HG03025 (cell line): ENCODE results near the gene ITGA11.

Experiments
- ATAC-seq: cut with Tn5 transposase; IDR thresholded peaks from one replicate; pipeline ENCODE4 v1.9.1; 2021; ENCODE audit warnings: mild to moderate bottlenecking, moderate library complexity; ENCODE audit not compliant: unreplicated experiment, low FRiP score

The ITGA11 gene

DNA sequence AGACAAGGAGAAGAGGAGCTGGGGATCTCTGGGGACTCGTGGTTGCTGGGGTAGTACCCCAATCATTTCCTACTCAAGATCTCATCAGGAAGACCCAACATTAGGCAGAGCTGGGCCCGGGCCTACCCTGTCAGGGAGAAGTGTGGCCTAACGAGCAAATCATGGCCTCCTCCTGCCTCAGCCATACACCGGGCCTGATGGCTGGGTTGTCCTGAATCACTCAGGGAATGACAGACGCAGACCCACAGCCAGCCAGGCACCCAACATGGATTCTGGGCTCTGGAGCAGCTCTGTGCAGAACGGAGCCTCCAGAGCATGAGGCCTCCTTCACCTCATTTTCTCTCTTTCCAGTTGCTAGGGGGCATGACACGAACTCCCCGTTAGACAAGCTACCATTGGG, 19.7 kb downstream of the ITGA11 start:
- no peak for ATAC-seq

GRCh38 chr15:68411735-68412134, 20.2 kb downstream of the ITGA11 start:
- no peak for ATAC-seq

- no peak for ATAC-seq
These were observed 20.7 kb downstream of the ITGA11 start for GRCh38 chr15:68411343-68411675.

DNA sequence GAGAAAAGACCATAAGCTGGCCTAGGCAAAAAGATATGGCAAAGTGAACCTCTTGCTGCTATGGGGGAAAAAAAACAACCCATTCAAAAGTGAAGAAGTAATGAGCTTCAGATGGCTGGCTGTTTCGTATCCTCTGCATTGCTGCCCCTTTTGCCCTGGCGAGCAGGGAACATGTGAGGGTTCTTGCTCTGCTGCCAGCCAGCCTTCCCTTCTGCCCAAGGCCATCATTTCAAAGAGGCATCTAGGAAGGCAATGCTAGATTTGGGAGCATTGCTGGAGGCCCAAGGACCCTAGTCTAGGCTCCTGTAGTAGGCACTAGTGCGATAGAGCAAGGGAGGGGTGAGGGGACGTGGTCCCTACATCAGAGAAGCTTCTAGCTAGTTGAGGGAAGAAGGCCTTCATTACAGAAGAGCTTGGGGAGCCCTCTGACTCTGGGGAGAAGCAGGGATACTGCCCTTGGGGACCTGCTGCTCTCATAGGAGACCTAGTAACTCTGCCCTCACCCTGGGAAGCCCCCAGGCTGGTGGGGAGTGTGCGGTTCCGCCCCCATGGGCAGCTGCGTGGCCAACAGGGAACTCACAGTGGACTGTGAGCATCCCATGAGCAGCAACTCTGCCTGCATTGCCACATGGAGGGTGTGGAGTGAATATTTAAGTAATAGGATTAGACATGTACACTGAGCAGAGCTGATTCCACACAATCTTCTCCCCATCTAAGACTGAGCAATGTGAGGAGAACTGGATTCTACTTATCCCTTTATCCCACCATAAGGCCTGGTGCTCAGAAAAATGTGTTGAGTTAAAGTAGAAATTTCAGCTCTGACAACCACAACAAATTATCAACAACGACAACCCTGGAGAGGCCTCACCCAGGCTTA, 21.3 kb downstream of the ITGA11 start:
- no peak for ATAC-seq

- ATAC-seq = no peak
These were observed 22.1 kb downstream of the ITGA11 start for GRCh38 chr15:68409736-68410370.

GRCh38 chr15:68408971-68409370, 23.0 kb downstream of the ITGA11 start:
- no peak for ATAC-seq

- no peak for ATAC-seq
These were observed 23.8 kb downstream of the ITGA11 start for GRCh38 chr15:68407886-68408881.

- no peak for ATAC-seq
These were observed 24.6 kb downstream of the ITGA11 start for GRCh38 chr15:68407141-68407885.

DNA sequence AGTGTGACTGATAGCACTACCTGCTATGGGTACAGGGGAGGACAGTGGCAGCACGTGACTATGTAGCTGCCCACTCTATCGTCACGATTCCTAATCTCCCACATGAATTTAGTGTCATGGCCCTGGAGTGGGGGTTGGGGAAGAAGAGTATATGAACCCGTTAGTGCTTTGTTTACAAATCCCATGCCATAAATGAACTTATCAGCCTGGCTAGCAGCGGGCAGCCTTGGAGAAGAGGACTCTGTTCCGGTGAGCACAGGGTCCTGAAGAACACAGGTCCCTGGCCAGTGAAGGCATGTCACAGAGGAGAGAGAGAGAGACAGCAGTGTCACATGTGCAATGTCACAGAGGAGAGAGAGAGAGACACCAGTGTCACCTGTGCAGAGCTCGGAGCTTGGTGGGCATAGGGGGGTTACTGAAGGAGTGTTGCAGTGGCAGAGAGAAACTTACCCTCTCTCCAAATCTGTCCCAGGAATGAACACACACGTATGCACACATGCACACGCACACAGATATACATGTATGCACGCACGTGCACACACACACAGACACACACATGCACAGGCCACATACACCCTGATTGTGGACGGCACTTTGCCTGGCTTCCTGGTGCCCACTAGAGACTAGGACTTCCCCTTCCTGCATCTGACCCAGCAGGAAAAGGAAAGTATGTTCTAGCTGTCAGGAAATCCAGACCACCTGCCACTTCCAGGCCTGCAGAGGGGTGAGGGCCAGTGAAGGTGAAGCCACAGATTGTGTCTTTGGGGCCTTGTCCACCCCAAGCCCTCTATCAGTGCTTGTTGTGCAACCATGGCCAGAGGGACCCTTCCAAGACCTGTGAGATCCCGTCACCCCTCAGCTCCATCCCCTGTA, 26.3 kb downstream of the ITGA11 start:
- no peak for ATAC-seq

GRCh38 chr15:68404056-68404798, 27.7 kb downstream of the ITGA11 start:
- ATAC-seq = no peak

GRCh38 chr15:68403161-68403941, 28.6 kb downstream of the ITGA11 start:
- ATAC-seq = no peak

GRCh38 chr15:68402432-68403160, 29.4 kb downstream of the ITGA11 start:
- no peak for ATAC-seq

DNA sequence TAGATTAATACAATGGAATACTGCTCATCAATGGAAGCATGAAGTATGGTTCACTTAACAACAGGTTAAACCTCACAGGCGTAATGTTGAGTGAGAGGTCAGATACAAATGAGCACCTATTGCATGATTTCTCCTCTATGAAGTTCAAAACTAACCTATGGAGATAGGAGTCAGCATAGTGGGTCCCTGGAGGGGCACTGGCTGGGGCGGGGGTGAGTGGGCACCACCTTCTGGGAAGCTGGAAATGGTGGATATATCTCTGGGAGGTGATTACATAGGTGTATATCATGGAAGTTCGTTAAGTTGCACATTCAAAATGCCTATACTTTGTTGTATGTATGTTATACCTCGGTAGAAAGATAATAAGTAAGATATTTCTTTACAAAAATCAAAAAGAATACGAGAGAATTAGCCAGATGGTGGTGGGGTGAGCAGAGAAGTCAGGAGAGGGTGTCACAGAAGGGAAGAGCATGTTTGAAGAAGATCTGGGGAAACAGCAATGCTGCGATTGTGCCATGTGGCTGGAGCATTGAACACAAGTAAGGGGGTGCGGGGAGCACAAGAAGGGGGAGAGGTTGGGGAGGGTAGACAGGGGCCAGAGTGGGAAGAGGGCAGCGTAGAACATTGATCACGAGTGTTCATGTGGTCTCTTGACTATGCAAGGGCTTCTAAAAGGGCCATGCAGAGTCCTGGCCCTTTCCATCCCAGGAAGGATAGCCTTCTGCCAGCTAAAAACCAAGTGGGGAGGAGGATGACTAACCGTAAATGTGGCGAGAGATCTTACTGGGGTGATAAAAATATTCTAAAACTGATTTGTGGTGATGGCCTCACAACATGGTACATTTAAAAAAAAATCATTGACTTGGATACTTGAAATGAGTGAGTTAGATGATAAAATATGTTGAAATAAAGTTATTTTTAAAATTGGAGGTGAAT, 30.2 kb downstream of the ITGA11 start:
- ATAC-seq = no peak

- no peak for ATAC-seq
These were observed 31.9 kb downstream of the ITGA11 start for GRCh38 chr15:68400066-68400456.

- ATAC-seq = no peak
These were observed 32.6 kb downstream of the ITGA11 start for GRCh38 chr15:68399096-68400065.
